Neural progenitor cell (in vitro differentiated cells): ENCODE results near the gene ZDHHC17. TPM values are rescaled to one million over a fixed set of nuclear protein-coding genes. Genes with fewer than 3 reads are reported as not detected.
A peak's percentile ranks its signal among the peaks of the same experiment; 100 is the strongest.

Experiments
- DNase-seq: peaks from one replicate; pipeline ENCODE4 v3.0.0-alpha.2; 2016; ENCODE audit warnings: low spot score
- H2AFZ ChIP-seq: fragments of 200-600 bp; sonication (generic); replicated peaks from 2 replicates; pipeline ENCODE4 v1.6.1; 2016; ENCODE audit warnings: antibody characterized with exemption
- H3F3A ChIP-seq: fragments of 200-600 bp; sonication (generic); 2 replicates; pipeline ENCODE4 v1.6.1; 2016; ENCODE audit warnings: antibody characterized with exemption, low read depth
- H3K27ac ChIP-seq: fragments of 200-600 bp; sonication (generic); 2 replicates; pipeline ENCODE4 v1.5.1; 2016; ENCODE audit warnings: mild to moderate bottlenecking
- H3K27me3 ChIP-seq: fragments of 200-600 bp; sonication (generic); 2 replicates; pipeline ENCODE4 v1.6.1; 2016; ENCODE audit warnings: mild to moderate bottlenecking, moderate library complexity
- H3K36me3 ChIP-seq: fragments of 200-600 bp; sonication (generic); 2 replicates; pipeline ENCODE4 v1.5.1; 2016
- H3K4me1 ChIP-seq: fragments of 200-600 bp; sonication (generic); 2 replicates; pipeline ENCODE4 v1.6.1; 2016; ENCODE audit warnings: mixed run types
- H3K4me2 ChIP-seq: fragments of 200-600 bp; sonication (generic); 2 replicates; pipeline ENCODE4 v1.6.1; 2016
- H3K4me3 ChIP-seq: fragments of 200-600 bp; sonication (generic); 2 replicates; pipeline ENCODE4 v1.5.1; 2016
- H3K79me2 ChIP-seq: fragments of 200-600 bp; sonication (generic); 2 replicates; pipeline ENCODE4 v1.6.1; 2016; ENCODE audit warnings: low read depth
- H3K9ac ChIP-seq: fragments of 200-600 bp; sonication (generic); 2 replicates; pipeline ENCODE4 v1.6.1; 2016
- H3K9me3 ChIP-seq: fragments of 200-600 bp; sonication (generic); 2 replicates; pipeline ENCODE4 v1.5.1; 2016; ENCODE audit warnings: low read depth
- H4K20me1 ChIP-seq: fragments of 200-600 bp; sonication (generic); 2 replicates; pipeline ENCODE4 v1.6.1; 2016; ENCODE audit warnings: low read depth
- H3K27ac Mint-ChIP-seq: 3 replicates; pipeline ENCODE4 v1.8.0; 2021; ENCODE audit warnings: mixed read lengths
- H3K27me3 Mint-ChIP-seq: 2 replicates; pipeline ENCODE4 v1.8.0; 2022; ENCODE audit warnings: low read depth, mild to moderate bottlenecking, inconsistent platforms, moderate library complexity, mixed read lengths; ENCODE audit not compliant: insufficient read depth
- H3K36me3 Mint-ChIP-seq: 3 replicates; pipeline ENCODE4 v1.8.0; 2021; ENCODE audit warnings: mixed read lengths
- H3K4me1 Mint-ChIP-seq: 3 replicates; pipeline ENCODE4 v1.8.0; 2021; ENCODE audit warnings: mixed read lengths
- H3K4me3 Mint-ChIP-seq: 3 replicates; pipeline ENCODE4 v1.8.0; 2021; ENCODE audit warnings: mild to moderate bottlenecking, moderate library complexity, mixed read lengths
- H3K9me3 Mint-ChIP-seq: 3 replicates; pipeline ENCODE4 v1.8.0; 2020; ENCODE audit warnings: mixed read lengths
- CTCF ChIP-seq: fragments of 200-600 bp; sonication (generic); IDR thresholded peaks from 2 replicates; pipeline ENCODE4 v1.5.1; 2017; ENCODE audit warnings: antibody characterized with exemption, mild to moderate bottlenecking
- EZH2 ChIP-seq: fragments of 200-600 bp; sonication (generic); IDR thresholded peaks from 2 replicates; pipeline ENCODE4 v1.6.1; 2017; ENCODE audit warnings: antibody characterized with exemption, mild to moderate bottlenecking, moderate library complexity
- EZH2phosphoT487 ChIP-seq: fragments of 200-600 bp; sonication (generic); IDR thresholded peaks from 2 replicates; pipeline ENCODE4 v1.6.1; 2017; ENCODE audit warnings: antibody characterized with exemption
- total RNA-seq: library from RNA; depleted of rRNA; stranded (reverse); fragments of >200 nt; gene quantifications from 2 replicates; pipeline ENCODE4 v1.2.3, GENCODE V29; 2015; ENCODE audit warnings: low replicate concordance

The ZDHHC17 gene
- total RNA-seq, 1 donor from 2014 or later, result 99.1 TPM

- peaks cover 92% of the 10 kb centered on the region for H3K79me2 ChIP-seq
Observed at GRCh38 chr12:76874027-76874426, 110.1 kb downstream of the ZDHHC17 start.

GRCh38 chr12:76874491-76875190 lies 110.7 kb downstream of the ZDHHC17 start:
- no peak for DNase-seq
- peaks cover 12% of the 10 kb centered on the region for H3K27me3 Mint-ChIP-seq
- Histone ChIP-seq H3K9ac (no peak overlapping the region), H4K20me1 (peaks cover 59% of the 10 kb centered on the region), H2AFZ (no peak overlapping the region), H3K4me1 (peaks cover 41% of the 10 kb centered on the region), H3K9me3 (no peaks in the 10 kb centered on the region), H3K27ac (no peak overlapping the region), H3K4me3 (no peak overlapping the region), H3K79me2 (peaks cover 86% of the 10 kb centered on the region), H3K36me3 (no peaks in the 10 kb centered on the region), H3K27me3 (no peaks in the 10 kb centered on the region), H3K4me2 (peak overlapping the region; percentile 97), H3F3A (peaks cover 17% of the 10 kb centered on the region)
- peaks cover 44% of the 10 kb centered on the region for H3K36me3 Mint-ChIP-seq
- H3K9me3 Mint-ChIP-seq, result peaks cover 10% of the 10 kb centered on the region
- no peak overlapping the region for H3K27ac Mint-ChIP-seq
- TF ChIP-seq EZH2 (no peak), EZH2phosphoT487 (no peak), CTCF (no peak)
- H3K4me1 Mint-ChIP-seq, result peaks cover 32% of the 10 kb centered on the region
- H3K4me3 Mint-ChIP-seq, result no peak overlapping the region

More at GRCh38 chr12:76874027-76874426, 110.1 kb downstream of the ZDHHC17 start:
- H3K27me3 Mint-ChIP-seq, result peaks cover 12% of the 10 kb centered on the region
- no peak overlapping the region for H3K4me3 Mint-ChIP-seq
- no peak overlapping the region for H3K9ac ChIP-seq
- H3K36me3 ChIP-seq, result no peaks in the 10 kb centered on the region
- no peak overlapping the region for H3K27ac ChIP-seq
- H3K36me3 Mint-ChIP-seq, result peaks cover 50% of the 10 kb centered on the region
- H2AFZ ChIP-seq, result no peak overlapping the region
- no peaks in the 10 kb centered on the region for H3K9me3 ChIP-seq
- peaks cover 17% of the 10 kb centered on the region for H3F3A ChIP-seq
- no peak for TF ChIP-seq EZH2phosphoT487
- TF ChIP-seq CTCF, result no peak
- no peak for TF ChIP-seq EZH2
- peaks cover 13% of the 10 kb centered on the region for H3K9me3 Mint-ChIP-seq
- H4K20me1 ChIP-seq, result peaks cover 59% of the 10 kb centered on the region
- no peak overlapping the region for H3K4me2 ChIP-seq
- H3K27me3 ChIP-seq, result no peaks in the 10 kb centered on the region
- H3K4me1 ChIP-seq, result peaks cover 38% of the 10 kb centered on the region
- DNase-seq, result no peak
- no peak overlapping the region for H3K4me3 ChIP-seq
- H3K4me1 Mint-ChIP-seq, result peaks cover 34% of the 10 kb centered on the region
- H3K27ac Mint-ChIP-seq, result no peak overlapping the region

- peaks cover 3% of the 10 kb centered on the region for H3K9me3 Mint-ChIP-seq
- H3K27ac ChIP-seq, result no peak overlapping the region
- no peak overlapping the region for H3K27ac Mint-ChIP-seq
- no peaks in the 10 kb centered on the region for H3K27me3 ChIP-seq
- H2AFZ ChIP-seq, result no peak overlapping the region
- H3K4me1 Mint-ChIP-seq, result peaks cover 35% of the 10 kb centered on the region
- TF ChIP-seq EZH2phosphoT487, result no peak
- no peak for TF ChIP-seq EZH2
- TF ChIP-seq CTCF, result peak; percentile 10
- DNase-seq, result no peak
- peaks cover 64% of the 10 kb centered on the region for H3K79me2 ChIP-seq
- H3F3A ChIP-seq, result peaks cover 17% of the 10 kb centered on the region
- no peak overlapping the region for H3K9ac ChIP-seq
- peak overlapping the region; percentile 98 for H3K4me3 Mint-ChIP-seq
- H3K4me1 ChIP-seq, result peaks cover 39% of the 10 kb centered on the region
- H3K4me3 ChIP-seq, result peak overlapping the region; percentile 71
- no peaks in the 10 kb centered on the region for H3K9me3 ChIP-seq
- H3K4me2 ChIP-seq, result peak overlapping the region; percentile 97
- peaks cover 53% of the 10 kb centered on the region for H4K20me1 ChIP-seq
- H3K36me3 Mint-ChIP-seq, result peaks cover 32% of the 10 kb centered on the region
- peaks cover 9% of the 10 kb centered on the region for H3K27me3 Mint-ChIP-seq
- H3K36me3 ChIP-seq, result no peaks in the 10 kb centered on the region
Observed at GRCh38 chr12:76876696-76877229, 112.8 kb downstream of the ZDHHC17 start.
